HepG2 (cell line): ENCODE data around the gene KHNYN. TPM values are rescaled to one million over a fixed set of nuclear protein-coding genes. Genes with fewer than 3 reads are reported as not detected.

Source experiments
- ARHGAP35 ChIP-seq: sonication (generic); formaldehyde crosslinking; IDR thresholded peaks from 2 replicates; pipeline ENCODE4 v1.9.0; 2022; ENCODE audit warnings: mild to moderate bottlenecking, inconsistent platforms, moderate library complexity, missing genetic modification reagents, borderline replicate concordance
- CEBPB ChIP-seq: IDR thresholded peaks from 2 replicates; pipeline ENCODE4 v1.6.1; 2011; ENCODE audit warnings: low read depth, low read length, improper control_type of control experiment, borderline replicate concordance
- GZF1 ChIP-seq: sonication (generic); formaldehyde crosslinking; IDR thresholded peaks from 2 replicates; pipeline ENCODE4 v1.5.1; 2020; ENCODE audit warnings: mild to moderate bottlenecking, missing genetic modification reagents
- KLF11 ChIP-seq: IDR thresholded peaks from 2 replicates; pipeline ENCODE4 v1.6.1; 2016; ENCODE audit warnings: missing compliant biosample characterization
- KLF9 ChIP-seq: IDR thresholded peaks from 2 replicates; pipeline ENCODE4 v1.6.1; 2016; ENCODE audit warnings: low read depth
- LCORL ChIP-seq, 2 experiments: fragments of 450-650 bp in 1 of 2; sonication (generic) in 1 of 2; formaldehyde crosslinking in 1 of 2; IDR thresholded peaks; 2 replicates each; pipeline versions ENCODE4 v1.5.0 to v1.6.1; 2017 to 2020; ENCODE audit warnings: antibody characterized with exemption in 1 of 2, missing genetic modification reagents in 1 of 2
- NFYC ChIP-seq: IDR thresholded peaks from 2 replicates; pipeline ENCODE4 v1.6.1; 2016; ENCODE audit warnings: missing genetic modification reagents, missing compliant biosample characterization
- PTBP1 ChIP-seq: fragments of 200-400 bp; formaldehyde crosslinking; IDR thresholded peaks from 2 replicates; pipeline ENCODE4 v1.6.1; 2018; ENCODE audit warnings: low read length, low read depth; ENCODE audit not compliant: poor library complexity, severe bottlenecking
- RCOR2 ChIP-seq: IDR thresholded peaks from 2 replicates; pipeline ENCODE4 v1.6.1; 2016; ENCODE audit warnings: missing biosample characterization, missing genetic modification reagents
- SP5 ChIP-seq: IDR thresholded peaks from 2 replicates; pipeline ENCODE4 v1.6.1; 2016; ENCODE audit warnings: low read depth, borderline replicate concordance
- SSRP1 ChIP-seq: IDR thresholded peaks from 2 replicates; pipeline ENCODE4 v1.6.1; 2016; ENCODE audit warnings: control low read depth
- TEAD3 ChIP-seq: optimal IDR thresholded peaks from 2 replicates; pipeline ENCODE3; 2016; ENCODE audit warnings: borderline replicate concordance
- ZBTB7B ChIP-seq: sonication (generic); formaldehyde crosslinking; IDR thresholded peaks from 2 replicates; pipeline ENCODE4 v1.4.0; 2020; ENCODE audit warnings: missing genetic modification reagents
- ZEB1 ChIP-seq: IDR thresholded peaks from 2 replicates; pipeline ENCODE4 v1.6.1; 2012; ENCODE audit warnings: mild to moderate bottlenecking, low read depth, inconsistent platforms; ENCODE audit not compliant: insufficient replicate concordance
- ZNF12 ChIP-seq: sonication (generic); formaldehyde crosslinking; IDR thresholded peaks from 2 replicates; pipeline ENCODE4 v1.5.0; 2020; ENCODE audit warnings: missing genetic modification reagents
- ZNF260 ChIP-seq: sonication (generic); formaldehyde crosslinking; IDR thresholded peaks from 2 replicates; pipeline ENCODE4 v1.4.0; 2020; ENCODE audit warnings: missing genetic modification reagents, low read depth, mild to moderate bottlenecking, borderline replicate concordance
- ZNF382 ChIP-seq: sonication (generic); formaldehyde crosslinking; IDR thresholded peaks from 2 replicates; pipeline ENCODE4 v1.5.0; 2020; ENCODE audit warnings: missing genetic modification reagents, mild to moderate bottlenecking, borderline replicate concordance
- ZNF605 ChIP-seq: sonication (generic); formaldehyde crosslinking; IDR thresholded peaks from 2 replicates; pipeline ENCODE4 v1.8.0; 2022; ENCODE audit warnings: mild to moderate bottlenecking, missing genetic modification reagents
- ZNF792 ChIP-seq: IDR thresholded peaks from 2 replicates; pipeline ENCODE4 v1.6.1; 2016
- polyA plus RNA-seq, 8 experiments: library from polyadenylated mRNA; depleted of rRNA in 3 of 8; stranded (reverse) in 7 of 8; unstranded in 1 of 8; fragments of >200 nt; fragmentation: Illumina TruSeq in 4 of 8; extraction: Trizol in 4 of 8; gene quantifications; 2 replicates each; pipeline versions ENCODE4 v1.2.1 to v1.2.3, GENCODE V29; 2011 to 2016; ENCODE audit warnings: low read depth in 4 of 8, missing spikeins in 1 of 8, mixed read lengths in 1 of 8; ENCODE audit not compliant: insufficient read depth in 1 of 8
- total RNA-seq, 5 experiments: library from RNA; depleted of rRNA; stranded (reverse); fragments of >200 nt; fragmentation: Illumina TruSeq; extraction: Trizol; gene quantifications; 2 replicates each; pipeline ENCODE4 v1.2.3, GENCODE V29; 2016; ENCODE audit warnings: low read depth in 1 of 5
- TF ChIP-seq, protein P1 (sequence below): sonication (generic); formaldehyde crosslinking; IDR thresholded peaks from 2 replicates; pipeline ENCODE4 v1.4.0; 2020; ENCODE audit warnings: missing genetic modification reagents
- TF ChIP-seq, protein P2 (sequence below): sonication (generic); formaldehyde crosslinking; IDR thresholded peaks from 2 replicates; pipeline ENCODE4 v1.9.0; 2022; ENCODE audit warnings: missing genetic modification reagents, mild to moderate bottlenecking, borderline replicate concordance
- TF ChIP-seq, protein P3 (sequence below): sonication (generic); IDR thresholded peaks from 2 replicates; pipeline ENCODE4 v1.6.1; 2016; ENCODE audit warnings: low read depth, borderline replicate concordance
- TF ChIP-seq, protein P4 (sequence below): sonication (generic); formaldehyde crosslinking; IDR thresholded peaks from 2 replicates; pipeline ENCODE4 v1.4.0; 2020; ENCODE audit warnings: mild to moderate bottlenecking, missing genetic modification reagents
- TF ChIP-seq, protein P5 (sequence below): IDR thresholded peaks from 2 replicates; pipeline ENCODE4 v1.6.1; 2016; ENCODE audit warnings: control low read depth

The KHNYN gene
- total and polyA plus RNA-seq, 2 of the 13 experiments (the other 11 are each of a cell fraction or from before 2014, with no cell fraction given) = 52.8 to 75.7 TPM

DNA sequence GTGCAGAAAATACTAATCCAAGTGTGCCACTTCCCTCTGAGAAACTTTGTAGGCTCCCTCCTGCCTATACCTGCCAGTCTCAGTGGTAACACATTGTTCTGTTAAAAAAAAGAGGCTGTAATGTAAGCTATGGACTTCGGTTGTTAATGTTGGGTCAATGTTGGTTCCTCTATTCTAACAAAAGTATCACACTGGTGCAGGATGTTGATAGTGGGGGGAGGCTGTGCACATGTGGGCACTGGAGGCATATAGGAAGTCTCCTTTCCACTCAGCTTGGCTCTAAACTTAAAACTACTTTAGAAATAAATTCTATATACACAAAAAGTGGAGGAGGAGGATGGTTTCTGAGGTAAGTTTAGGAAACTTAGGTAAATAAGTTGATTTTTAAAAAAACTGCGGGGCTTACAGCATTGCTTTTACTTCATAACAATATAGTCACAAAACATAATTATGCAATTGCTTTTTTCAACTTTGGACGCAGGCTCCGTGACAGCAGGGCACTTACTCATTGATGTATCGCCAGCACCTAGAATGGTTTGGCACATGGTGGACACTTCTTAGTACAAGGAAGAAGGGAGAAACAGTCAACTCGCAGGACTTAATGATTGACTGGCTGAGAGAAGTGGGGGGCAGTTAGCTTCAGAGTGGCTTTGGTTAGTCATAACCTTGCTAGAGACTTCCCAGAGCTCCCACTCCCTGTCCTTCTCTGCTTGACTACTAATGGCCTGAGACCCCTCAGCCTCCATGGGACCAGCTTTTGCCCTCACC, 38.9 kb upstream of the KHNYN start (continued):
- TF ChIP-seq ZEB1 = no peak
- no peak for TF ChIP-seq SP5
- TF ChIP-seq ARHGAP35 (CRISPR knock-in tag) = no peak
- no peak for TF ChIP-seq ZNF382
- TF ChIP-seq, protein P1, sequence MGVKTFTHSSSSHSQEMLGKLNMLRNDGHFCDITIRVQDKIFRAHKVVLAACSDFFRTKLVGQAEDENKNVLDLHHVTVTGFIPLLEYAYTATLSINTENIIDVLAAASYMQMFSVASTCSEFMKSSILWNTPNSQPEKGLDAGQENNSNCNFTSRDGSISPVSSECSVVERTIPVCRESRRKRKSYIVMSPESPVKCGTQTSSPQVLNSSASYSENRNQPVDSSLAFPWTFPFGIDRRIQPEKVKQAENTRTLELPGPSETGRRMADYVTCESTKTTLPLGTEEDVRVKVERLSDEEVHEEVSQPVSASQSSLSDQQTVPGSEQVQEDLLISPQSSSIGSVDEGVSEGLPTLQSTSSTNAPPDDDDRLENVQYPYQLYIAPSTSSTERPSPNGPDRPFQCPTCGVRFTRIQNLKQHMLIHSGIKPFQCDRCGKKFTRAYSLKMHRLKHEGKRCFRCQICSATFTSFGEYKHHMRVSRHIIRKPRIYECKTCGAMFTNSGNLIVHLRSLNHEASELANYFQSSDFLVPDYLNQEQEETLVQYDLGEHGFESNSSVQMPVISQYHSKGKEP (CRISPR knock-in tag) = no peak
- no peak for TF ChIP-seq PTBP1
- TF ChIP-seq GZF1 = no peak
- TF ChIP-seq ZNF605 (CRISPR knock-in tag) = 0 out of 2 replicates have a peak, but pooled peaks have one; percentile 19
- TF ChIP-seq NFYC (CRISPR knock-in tag) = no peak
- TF ChIP-seq, protein P2, sequence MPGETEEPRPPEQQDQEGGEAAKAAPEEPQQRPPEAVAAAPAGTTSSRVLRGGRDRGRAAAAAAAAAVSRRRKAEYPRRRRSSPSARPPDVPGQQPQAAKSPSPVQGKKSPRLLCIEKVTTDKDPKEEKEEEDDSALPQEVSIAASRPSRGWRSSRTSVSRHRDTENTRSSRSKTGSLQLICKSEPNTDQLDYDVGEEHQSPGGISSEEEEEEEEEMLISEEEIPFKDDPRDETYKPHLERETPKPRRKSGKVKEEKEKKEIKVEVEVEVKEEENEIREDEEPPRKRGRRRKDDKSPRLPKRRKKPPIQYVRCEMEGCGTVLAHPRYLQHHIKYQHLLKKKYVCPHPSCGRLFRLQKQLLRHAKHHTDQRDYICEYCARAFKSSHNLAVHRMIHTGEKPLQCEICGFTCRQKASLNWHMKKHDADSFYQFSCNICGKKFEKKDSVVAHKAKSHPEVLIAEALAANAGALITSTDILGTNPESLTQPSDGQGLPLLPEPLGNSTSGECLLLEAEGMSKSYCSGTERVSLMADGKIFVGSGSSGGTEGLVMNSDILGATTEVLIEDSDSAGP (CRISPR knock-in tag) = no peak
- no peak for TF ChIP-seq TEAD3 (CRISPR knock-in tag)
- no peak for TF ChIP-seq LCORL (IDR thresholded peaks at IDR 0.05)
- no peak for TF ChIP-seq LCORL (CRISPR knock-in tag; IDR thresholded peaks at IDR 0.05)
- TF ChIP-seq CEBPB = no peak; the same call in 1 of the 2 replicates
- TF ChIP-seq, protein P3, sequence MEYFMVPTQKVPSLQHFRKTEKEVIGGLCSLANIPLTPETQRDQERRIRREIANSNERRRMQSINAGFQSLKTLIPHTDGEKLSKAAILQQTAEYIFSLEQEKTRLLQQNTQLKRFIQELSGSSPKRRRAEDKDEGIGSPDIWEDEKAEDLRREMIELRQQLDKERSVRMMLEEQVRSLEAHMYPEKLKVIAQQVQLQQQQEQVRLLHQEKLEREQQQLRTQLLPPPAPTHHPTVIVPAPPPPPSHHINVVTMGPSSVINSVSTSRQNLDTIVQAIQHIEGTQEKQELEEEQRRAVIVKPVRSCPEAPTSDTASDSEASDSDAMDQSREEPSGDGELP = no peak
- no peak for TF ChIP-seq KLF9 (CRISPR knock-in tag)
- TF ChIP-seq ZNF792 = no peak
- TF ChIP-seq ZBTB7B (CRISPR knock-in tag) = no peak
- TF ChIP-seq RCOR2 (CRISPR knock-in tag) = no peak
- TF ChIP-seq, protein P4, sequence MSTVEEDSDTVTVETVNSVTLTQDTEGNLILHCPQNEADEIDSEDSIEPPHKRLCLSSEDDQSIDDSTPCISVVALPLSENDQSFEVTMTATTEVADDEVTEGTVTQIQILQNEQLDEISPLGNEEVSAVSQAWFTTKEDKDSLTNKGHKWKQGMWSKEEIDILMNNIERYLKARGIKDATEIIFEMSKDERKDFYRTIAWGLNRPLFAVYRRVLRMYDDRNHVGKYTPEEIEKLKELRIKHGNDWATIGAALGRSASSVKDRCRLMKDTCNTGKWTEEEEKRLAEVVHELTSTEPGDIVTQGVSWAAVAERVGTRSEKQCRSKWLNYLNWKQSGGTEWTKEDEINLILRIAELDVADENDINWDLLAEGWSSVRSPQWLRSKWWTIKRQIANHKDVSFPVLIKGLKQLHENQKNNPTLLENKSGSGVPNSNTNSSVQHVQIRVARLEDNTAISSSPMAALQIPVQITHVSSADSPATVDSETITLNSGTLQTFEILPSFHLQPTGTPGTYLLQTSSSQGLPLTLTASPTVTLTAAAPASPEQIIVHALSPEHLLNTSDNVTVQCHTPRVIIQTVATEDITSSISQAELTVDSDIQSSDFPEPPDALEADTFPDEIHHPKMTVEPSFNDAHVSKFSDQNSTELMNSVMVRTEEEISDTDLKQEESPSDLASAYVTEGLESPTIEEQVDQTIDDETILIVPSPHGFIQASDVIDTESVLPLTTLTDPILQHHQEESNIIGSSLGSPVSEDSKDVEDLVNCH = no peak
- TF ChIP-seq ZNF12 = no peak
- 0 out of 2 replicates have a peak, but pooled peaks have one; percentile 53 for TF ChIP-seq ZNF260 (CRISPR knock-in tag)
- TF ChIP-seq KLF11 (CRISPR knock-in tag) = no peak
- TF ChIP-seq, protein P5, sequence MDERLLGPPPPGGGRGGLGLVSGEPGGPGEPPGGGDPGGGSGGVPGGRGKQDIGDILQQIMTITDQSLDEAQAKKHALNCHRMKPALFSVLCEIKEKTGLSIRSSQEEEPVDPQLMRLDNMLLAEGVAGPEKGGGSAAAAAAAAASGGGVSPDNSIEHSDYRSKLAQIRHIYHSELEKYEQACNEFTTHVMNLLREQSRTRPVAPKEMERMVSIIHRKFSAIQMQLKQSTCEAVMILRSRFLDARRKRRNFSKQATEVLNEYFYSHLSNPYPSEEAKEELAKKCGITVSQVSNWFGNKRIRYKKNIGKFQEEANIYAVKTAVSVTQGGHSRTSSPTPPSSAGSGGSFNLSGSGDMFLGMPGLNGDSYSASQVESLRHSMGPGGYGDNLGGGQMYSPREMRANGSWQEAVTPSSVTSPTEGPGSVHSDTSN = peak; percentile 26; the same call in 1 of the 2 replicates
- TF ChIP-seq SSRP1 (CRISPR knock-in tag) = no peak
